ENCODE data around the gene LPAR1. TPM values are rescaled to one million over a fixed set of nuclear protein-coding genes. Genes with fewer than 3 reads are reported as not detected.

LPAR1 gene
- total and polyA plus RNA-seq, 9 of the 15 experiments (the other 6 are each of a cell fraction or from before 2014, with no cell fraction given) = 0.13 TPM; not detected in 8

- TF ChIP-seq NR1H2 (CRISPR knock-in tag; IDR thresholded peaks at IDR 0.05) (no peak), TRIM25 (IDR thresholded peaks at IDR 0.05; ENCODE audit: borderline replicate concordance) (no peak), ZNF77 (CRISPR knock-in tag; IDR thresholded peaks at IDR 0.05) (no peak), SRSF1 (IDR thresholded peaks at IDR 0.05; ENCODE audit: low read depth, low read length) (no peak), SAFB2 (IDR thresholded peaks at IDR 0.05; ENCODE audit: borderline replicate concordance, low read depth, low read length, severe bottlenecking) (no peak)
Measured at GRCh38 chr9:111008158-111009075, 29.9 kb downstream of the LPAR1 start (continued).

- POLR2A ChIA-PET = no interaction called here
- Histone ChIP-seq H3K9ac (ENCODE audit: insufficient read depth in 1 of 2, low read depth in 2 of 2, low read length in 2 of 2) (no peak overlapping the region), H3K9me3 (replicated peaks; ENCODE audit: control insufficient read depth, insufficient read depth, low read depth, low read length) (no peaks in the 10 kb centered on the region; the same call in 1 of the 2 replicates), H3K27ac (ENCODE audit: extremely low read depth, low read depth, low read length) (no peak overlapping the region), H4K20me1 (replicated peaks; ENCODE audit: control insufficient read depth, insufficient read depth, low read length) (no peaks in the 10 kb centered on the region), H3K36me3 (ENCODE audit: control insufficient read depth, insufficient read depth, low read length) (no peaks in the 10 kb centered on the region), H3K9me1 (ENCODE audit: control insufficient read depth, insufficient read depth, low read length) (no peaks in the 10 kb centered on the region), H3K4me2 (ENCODE audit: insufficient read depth, low read length) (no peak overlapping the region), H3K4me1 (replicated peaks in 1 of 2; ENCODE audit: control insufficient read depth in 2 of 2, insufficient read depth in 2 of 2, low read length in 2 of 2) (no peaks in the 10 kb centered on the region), H2AFZ (ENCODE audit: low read depth, low read length) (no peak overlapping the region), H3K79me2 (ENCODE audit: control insufficient read depth, insufficient read depth, low read length) (no peaks in the 10 kb centered on the region), H3K27me3 (ENCODE audit: control insufficient read depth in 2 of 2, insufficient read depth in 2 of 2, low read length in 2 of 2) (no peaks in the 10 kb centered on the region), H3K4me3 (no peak overlapping the region)
- DNase-seq (ENCODE audit: extremely low read depth in 1 of 4, low spot score in 3 of 4) (no peak), FAIRE-seq (no peak), ATAC-seq (no peak)
- TF ChIP-seq NCOA1 (IDR thresholded peaks at IDR 0.05; ENCODE audit: low read depth) (no peak), TAF7 (tag; IDR thresholded peaks at IDR 0.05) (no peak), ZNF583 (CRISPR knock-in tag; IDR thresholded peaks at IDR 0.05) (no peak), FOXJ3 (CRISPR knock-in tag; IDR thresholded peaks at IDR 0.05) (no peak)
- intact Hi-C loops (cut with micrococcal nuclease) (no loop called here), in situ Hi-C loops (cut with MboI) (no loop called here)
- CTCF ChIA-PET (ENCODE audit: low intra/inter-chr PET ratio) = no interaction called here
- BruUV-seq (replicated peaks) = no TSS peak
- 0% methylated on average over 1 of the region's 1 CpG for WGBS (ENCODE audit: insufficient coverage, low coverage, missing lambda C conversion rate)
Measured at GRCh38 chr9:111005746-111006470, 32.4 kb downstream of the LPAR1 start.

Data from K562 (cell line).